Measurements from ENCODE around the gene ZBTB7C. TPM values are rescaled to one million over a fixed set of nuclear protein-coding genes. Genes with fewer than 3 reads are reported as not detected.
A peak's percentile ranks its signal among the peaks of the same experiment; 100 is the strongest.

The ZBTB7C gene
- polyA plus RNA-seq, 2 donors = 20.6 to 24.5 TPM

DNA sequence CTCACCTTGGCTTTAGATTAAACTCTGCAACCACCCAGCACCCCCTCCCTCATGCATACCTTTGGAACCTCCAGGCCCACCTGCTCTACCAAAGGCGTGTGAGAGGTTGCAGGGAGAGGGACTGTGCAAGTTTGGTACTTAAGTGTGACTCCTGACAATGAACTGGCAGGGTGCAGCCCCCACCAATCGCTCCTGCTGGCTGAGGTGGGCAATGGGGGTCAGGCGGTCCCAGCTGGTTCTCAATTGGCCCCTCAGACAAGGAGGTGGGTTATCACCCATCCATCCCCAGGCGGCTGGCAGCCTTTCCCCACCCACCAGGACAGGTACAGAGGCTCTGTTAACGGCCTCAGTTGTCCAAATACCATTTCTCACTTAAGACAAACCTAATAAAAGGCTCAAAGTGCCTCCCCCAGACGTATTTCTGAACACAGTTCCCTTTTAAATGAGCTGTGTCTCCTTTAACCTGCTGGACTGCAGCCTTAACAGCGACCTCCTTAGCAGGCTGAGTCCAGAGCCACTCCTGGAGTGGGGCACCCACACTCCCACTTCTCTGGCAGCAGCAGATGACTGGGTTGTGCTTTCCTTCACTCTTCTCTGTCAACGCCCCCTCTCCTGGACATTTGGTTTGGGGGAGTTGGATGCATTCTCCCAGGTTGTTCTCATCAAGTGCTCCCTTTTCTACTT, 309.6 kb downstream of the ZBTB7C start:
- H3K4me1 ChIP-seq (ENCODE audit: control insufficient read depth in 2 of 2, insufficient read depth in 2 of 2, low read length in 1 of 2) = peaks cover 0 to 2% of the 10 kb centered on the region in 2 donors
- no peak overlapping the region for H3K4me3 ChIP-seq (ENCODE audit: low read depth in 1 of 2, low read length in 2 of 2)
- H3K36me3 ChIP-seq (ENCODE audit: control insufficient read depth in 2 of 2, insufficient read depth in 2 of 2, low read length in 1 of 2) = peaks cover 0 to 7% of the 10 kb centered on the region in 2 donors
- no peaks in the 10 kb centered on the region for H3K27me3 ChIP-seq (ENCODE audit: control insufficient read depth in 1 of 2, insufficient read depth in 2 of 2, low read length in 2 of 2)
- no peak overlapping the region for H3K27ac ChIP-seq (ENCODE audit: low read depth in 2 of 2, low read length in 1 of 2)
- WGBS, 2 donors = 79% methylated on average over 8 of the region's 8 CpGs
- H3K9me3 ChIP-seq (ENCODE audit: control insufficient read depth in 2 of 2, insufficient read depth in 1 of 2, low read depth in 1 of 2, low read length in 1 of 2) = no peaks in the 10 kb centered on the region

DNA sequence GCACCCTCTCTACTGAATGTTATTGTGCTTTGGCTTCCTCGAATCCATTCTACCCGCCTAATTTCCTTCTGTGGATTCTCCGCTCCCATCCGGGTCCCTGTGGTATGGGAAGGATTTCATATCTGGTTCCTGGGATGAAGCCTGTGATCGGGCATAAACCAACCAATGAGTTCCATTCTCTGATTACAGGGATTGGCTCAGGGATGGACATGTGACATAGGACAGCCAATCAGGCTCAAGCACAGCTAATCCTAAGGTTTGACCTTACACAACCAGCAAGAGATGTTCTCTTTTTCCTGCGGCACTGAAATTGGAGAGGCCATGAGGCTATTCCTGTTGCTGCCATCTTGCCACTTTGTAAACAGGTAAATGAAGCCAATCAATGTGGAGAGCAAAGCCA, 310.6 kb downstream of the ZBTB7C start:
- Histone ChIP-seq H3K4me3 (ENCODE audit: low read depth in 1 of 2, low read length in 2 of 2) (no peak overlapping the region), H3K4me1 (ENCODE audit: control insufficient read depth in 2 of 2, insufficient read depth in 2 of 2, low read length in 1 of 2) (peaks cover 0 to 2% of the 10 kb centered on the region in 2 donors), H3K9me3 (ENCODE audit: control insufficient read depth in 2 of 2, insufficient read depth in 1 of 2, low read depth in 1 of 2, low read length in 1 of 2) (no peaks in the 10 kb centered on the region), H3K36me3 (ENCODE audit: control insufficient read depth in 2 of 2, insufficient read depth in 2 of 2, low read length in 1 of 2) (peaks cover 0 to 7% of the 10 kb centered on the region in 2 donors), H3K27me3 (ENCODE audit: control insufficient read depth in 1 of 2, insufficient read depth in 2 of 2, low read length in 2 of 2) (no peaks in the 10 kb centered on the region), H3K27ac (ENCODE audit: low read depth in 2 of 2, low read length in 1 of 2) (peak overlapping the region in 1 of 2 donors; percentile 59)
- 71 to 85% methylated on average over 6 of the region's 6 CpGs for WGBS, 2 donors

DNA sequence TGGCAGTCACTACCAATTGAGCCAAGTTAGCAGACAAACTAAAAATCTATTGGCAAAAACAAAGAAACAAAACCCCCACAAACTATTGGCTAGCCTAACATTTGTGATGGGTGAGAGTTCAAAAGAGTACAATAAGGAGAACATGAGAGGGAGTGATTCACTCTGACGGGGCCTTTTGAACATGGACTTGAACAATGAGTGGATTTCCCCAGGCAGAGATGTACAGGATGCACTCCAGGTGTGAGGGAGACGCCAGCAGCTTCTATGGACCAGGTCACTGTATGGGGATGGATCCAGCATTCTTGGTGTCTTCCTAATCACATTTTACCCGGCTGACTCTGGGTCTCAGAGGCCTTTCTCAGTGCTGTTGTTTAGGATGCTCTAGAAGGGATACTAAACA, 311.2 kb downstream of the ZBTB7C start:
- Histone ChIP-seq H3K4me3 (ENCODE audit: low read depth in 1 of 2, low read length in 2 of 2) (no peak overlapping the region), H3K27me3 (ENCODE audit: control insufficient read depth in 1 of 2, insufficient read depth in 2 of 2, low read length in 2 of 2) (no peaks in the 10 kb centered on the region), H3K4me1 (ENCODE audit: control insufficient read depth in 2 of 2, insufficient read depth in 2 of 2, low read length in 1 of 2) (peaks cover 0 to 2% of the 10 kb centered on the region in 2 donors), H3K9me3 (ENCODE audit: control insufficient read depth in 2 of 2, insufficient read depth in 1 of 2, low read depth in 1 of 2, low read length in 1 of 2) (no peaks in the 10 kb centered on the region), H3K36me3 (ENCODE audit: control insufficient read depth in 2 of 2, insufficient read depth in 2 of 2, low read length in 1 of 2) (peaks cover 0 to 7% of the 10 kb centered on the region in 2 donors), H3K27ac (ENCODE audit: low read depth in 2 of 2, low read length in 1 of 2) (peak overlapping the region in 1 of 2 donors; percentile 59)
- 50 to 55% methylated on average over 3 of the region's 3 CpGs for WGBS, 2 donors

DNA sequence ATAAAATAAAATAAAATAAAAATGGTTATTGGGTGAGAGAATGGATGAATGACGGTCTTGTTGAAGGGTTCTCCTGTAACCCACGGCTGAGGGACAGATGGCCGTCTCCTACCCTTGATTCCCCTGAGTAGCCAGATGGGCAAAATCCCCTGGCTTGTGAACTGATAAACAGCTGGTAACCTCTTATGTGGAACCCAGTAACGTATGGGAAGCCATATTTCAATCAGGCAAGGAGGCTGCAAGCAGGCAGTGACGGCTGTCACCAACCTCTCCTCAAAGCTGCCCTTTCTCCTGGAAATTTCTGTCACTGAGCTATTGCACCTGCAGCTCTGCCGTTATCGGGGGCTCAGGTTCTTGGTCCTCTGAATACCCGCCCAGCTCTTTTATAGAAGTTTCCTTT, 313.5 kb downstream of the ZBTB7C start:
- Histone ChIP-seq H3K4me3 (ENCODE audit: low read depth in 1 of 2, low read length in 2 of 2) (no peak overlapping the region), H3K27me3 (ENCODE audit: control insufficient read depth in 1 of 2, insufficient read depth in 2 of 2, low read length in 2 of 2) (no peaks in the 10 kb centered on the region), H3K36me3 (ENCODE audit: control insufficient read depth in 2 of 2, insufficient read depth in 2 of 2, low read length in 1 of 2) (peaks cover 0 to 7% of the 10 kb centered on the region in 2 donors), H3K4me1 (ENCODE audit: control insufficient read depth in 2 of 2, insufficient read depth in 2 of 2, low read length in 1 of 2) (peaks cover 0 to 2% of the 10 kb centered on the region in 2 donors), H3K9me3 (ENCODE audit: control insufficient read depth in 2 of 2, insufficient read depth in 1 of 2, low read depth in 1 of 2, low read length in 1 of 2) (no peaks in the 10 kb centered on the region), H3K27ac (ENCODE audit: low read depth in 2 of 2, low read length in 1 of 2) (no peak overlapping the region)
- 71 to 76% methylated on average over 8 of the region's 8 CpGs for WGBS, 2 donors

DNA sequence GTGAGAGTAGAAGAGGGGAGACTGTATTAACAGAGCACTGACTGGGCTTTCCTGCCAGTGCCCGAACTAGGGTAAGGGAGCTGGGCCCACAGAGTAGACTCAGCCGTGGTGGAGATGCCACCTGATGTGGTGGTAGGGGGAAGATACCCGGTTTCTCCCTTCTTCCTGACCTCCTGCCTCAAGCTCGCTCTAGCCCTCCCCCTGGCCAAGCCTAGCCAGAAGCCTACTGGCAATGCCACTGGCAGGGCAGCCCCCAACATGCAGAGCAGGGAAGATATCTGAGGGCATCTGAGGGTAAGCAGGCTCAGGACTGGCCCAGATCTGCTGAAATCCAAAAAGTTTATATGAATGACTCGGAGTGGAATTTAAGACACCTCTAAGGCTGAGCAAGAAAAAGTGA, 316.1 kb downstream of the ZBTB7C start:
- Histone ChIP-seq H3K27me3 (ENCODE audit: control insufficient read depth in 1 of 2, insufficient read depth in 2 of 2, low read length in 2 of 2) (no peaks in the 10 kb centered on the region), H3K4me1 (ENCODE audit: control insufficient read depth in 2 of 2, insufficient read depth in 2 of 2, low read length in 1 of 2) (peaks cover 3 to 4% of the 10 kb centered on the region in 2 donors), H3K4me3 (ENCODE audit: low read depth in 1 of 2, low read length in 2 of 2) (no peak overlapping the region), H3K9me3 (ENCODE audit: control insufficient read depth in 2 of 2, insufficient read depth in 1 of 2, low read depth in 1 of 2, low read length in 1 of 2) (peaks cover 0 to 2% of the 10 kb centered on the region in 2 donors), H3K27ac (ENCODE audit: low read depth in 2 of 2, low read length in 1 of 2) (no peak overlapping the region), H3K36me3 (ENCODE audit: control insufficient read depth in 2 of 2, insufficient read depth in 2 of 2, low read length in 1 of 2) (peaks cover 0 to 9% of the 10 kb centered on the region in 2 donors)
- WGBS, 2 donors = 80 to 82% methylated on average over 5 of the region's 5 CpGs

DNA sequence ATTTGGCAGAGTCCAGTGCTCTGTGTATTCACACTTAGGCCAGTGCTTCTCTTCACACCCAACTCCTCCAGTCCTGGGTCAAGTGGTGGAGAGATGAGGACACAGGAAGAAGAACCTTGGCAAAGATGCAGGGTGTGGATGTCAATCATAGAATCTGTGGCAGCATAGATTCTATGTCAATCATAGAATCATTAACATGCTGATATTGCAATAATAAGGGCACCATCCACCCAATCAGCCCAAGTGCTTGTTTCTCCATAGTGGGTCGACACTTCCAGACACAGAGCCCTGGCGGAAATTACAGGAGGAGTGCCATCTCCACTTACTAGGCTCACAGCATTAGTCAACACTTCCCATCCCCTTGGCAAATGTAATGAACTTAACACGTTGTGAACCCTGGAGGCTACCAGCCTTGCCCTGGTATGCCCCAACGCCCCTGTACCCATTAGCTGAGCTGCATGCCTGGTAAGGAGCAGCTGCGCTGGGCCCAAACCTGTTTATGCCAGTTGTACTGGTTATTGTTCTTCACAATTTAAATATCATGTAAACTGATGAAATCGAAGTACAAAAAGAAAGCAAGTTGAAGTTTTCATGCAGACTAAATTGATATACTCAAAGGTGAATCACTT, 317.2 kb downstream of the ZBTB7C start:
- Histone ChIP-seq H3K27me3 (ENCODE audit: control insufficient read depth in 1 of 2, insufficient read depth in 2 of 2, low read length in 2 of 2) (no peaks in the 10 kb centered on the region), H3K4me1 (ENCODE audit: control insufficient read depth in 2 of 2, insufficient read depth in 2 of 2, low read length in 1 of 2) (peaks cover 3 to 4% of the 10 kb centered on the region in 2 donors), H3K36me3 (ENCODE audit: control insufficient read depth in 2 of 2, insufficient read depth in 2 of 2, low read length in 1 of 2) (peaks cover 0 to 10% of the 10 kb centered on the region in 2 donors), H3K9me3 (ENCODE audit: control insufficient read depth in 2 of 2, insufficient read depth in 1 of 2, low read depth in 1 of 2, low read length in 1 of 2) (peaks cover 0 to 2% of the 10 kb centered on the region in 2 donors), H3K27ac (ENCODE audit: low read depth in 2 of 2, low read length in 1 of 2) (peak overlapping the region in 1 of 2 donors; percentile 26), H3K4me3 (ENCODE audit: low read depth in 1 of 2, low read length in 2 of 2) (no peak overlapping the region)
- WGBS, 2 donors = 75 to 77% methylated on average over 6 of the region's 6 CpGs

DNA sequence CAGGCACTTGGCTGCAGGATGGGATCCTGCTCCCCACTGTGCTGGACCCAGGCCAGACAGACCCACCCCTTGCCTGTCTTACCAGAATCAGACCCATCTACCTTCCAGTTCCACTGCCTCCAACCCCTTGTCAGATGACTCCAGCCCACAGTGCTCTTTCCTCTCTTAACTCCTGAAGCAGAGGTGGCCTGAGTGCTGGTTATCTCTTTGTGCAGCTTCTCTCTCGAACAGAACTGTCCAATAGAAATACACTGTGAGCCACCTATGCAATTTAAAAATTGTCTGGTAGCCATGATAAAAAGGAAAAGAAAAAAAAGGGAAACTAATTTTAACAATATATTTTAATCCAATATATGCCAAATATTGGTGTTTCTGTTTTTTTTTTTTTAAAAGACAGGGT, 318.5 kb downstream of the ZBTB7C start:
- peaks cover 0 to 2% of the 10 kb centered on the region in 2 donors for H3K9me3 ChIP-seq (ENCODE audit: control insufficient read depth in 2 of 2, insufficient read depth in 1 of 2, low read depth in 1 of 2, low read length in 1 of 2)
- H3K27me3 ChIP-seq (ENCODE audit: control insufficient read depth in 1 of 2, insufficient read depth in 2 of 2, low read length in 2 of 2) = no peaks in the 10 kb centered on the region
- H3K4me1 ChIP-seq (ENCODE audit: control insufficient read depth in 2 of 2, insufficient read depth in 2 of 2, low read length in 1 of 2) = peaks cover 4% of the 10 kb centered on the region in 2 donors
- WGBS, 2 donors = 88 to 96% methylated on average over 1 of the region's 1 CpG
- peaks cover 0 to 13% of the 10 kb centered on the region in 2 donors for H3K36me3 ChIP-seq (ENCODE audit: control insufficient read depth in 2 of 2, insufficient read depth in 2 of 2, low read length in 1 of 2)
- H3K27ac ChIP-seq (ENCODE audit: low read depth in 2 of 2, low read length in 1 of 2) = no peak overlapping the region
- no peak overlapping the region for H3K4me3 ChIP-seq (ENCODE audit: low read depth in 1 of 2, low read length in 2 of 2)

DNA sequence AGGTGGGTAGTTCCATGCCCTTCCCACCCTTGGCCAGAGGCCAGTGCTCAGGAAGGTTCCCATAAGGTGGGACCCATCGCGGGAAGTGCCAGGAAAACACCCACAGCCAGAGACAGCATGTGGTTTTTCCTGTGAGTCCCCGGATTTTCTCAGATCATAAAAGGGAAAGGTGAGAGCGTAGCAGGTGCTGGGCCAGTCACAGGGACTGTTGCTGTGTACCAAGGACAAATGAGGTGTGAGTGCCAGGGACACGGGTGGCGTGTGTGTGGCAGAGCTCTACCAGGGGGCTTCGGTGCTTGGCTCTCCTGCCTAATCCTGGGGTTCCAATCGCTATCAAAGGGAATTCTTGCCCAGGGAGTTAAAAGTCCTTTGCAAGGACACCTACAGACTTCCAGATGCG, 319.2 kb downstream of the ZBTB7C start:
- H3K4me1 ChIP-seq (ENCODE audit: control insufficient read depth in 2 of 2, insufficient read depth in 2 of 2, low read length in 1 of 2) = peaks cover 4 to 5% of the 10 kb centered on the region in 2 donors
- H3K27me3 ChIP-seq (ENCODE audit: control insufficient read depth in 1 of 2, insufficient read depth in 2 of 2, low read length in 2 of 2) = no peaks in the 10 kb centered on the region
- 77 to 88% methylated on average over 9 of the region's 9 CpGs for WGBS, 2 donors
- peaks cover 0 to 2% of the 10 kb centered on the region in 2 donors for H3K9me3 ChIP-seq (ENCODE audit: control insufficient read depth in 2 of 2, insufficient read depth in 1 of 2, low read depth in 1 of 2, low read length in 1 of 2)
- peaks cover 0 to 13% of the 10 kb centered on the region in 2 donors for H3K36me3 ChIP-seq (ENCODE audit: control insufficient read depth in 2 of 2, insufficient read depth in 2 of 2, low read length in 1 of 2)
- no peak overlapping the region for H3K4me3 ChIP-seq (ENCODE audit: low read depth in 1 of 2, low read length in 2 of 2)
- no peak overlapping the region for H3K27ac ChIP-seq (ENCODE audit: low read depth in 2 of 2, low read length in 1 of 2)

DNA sequence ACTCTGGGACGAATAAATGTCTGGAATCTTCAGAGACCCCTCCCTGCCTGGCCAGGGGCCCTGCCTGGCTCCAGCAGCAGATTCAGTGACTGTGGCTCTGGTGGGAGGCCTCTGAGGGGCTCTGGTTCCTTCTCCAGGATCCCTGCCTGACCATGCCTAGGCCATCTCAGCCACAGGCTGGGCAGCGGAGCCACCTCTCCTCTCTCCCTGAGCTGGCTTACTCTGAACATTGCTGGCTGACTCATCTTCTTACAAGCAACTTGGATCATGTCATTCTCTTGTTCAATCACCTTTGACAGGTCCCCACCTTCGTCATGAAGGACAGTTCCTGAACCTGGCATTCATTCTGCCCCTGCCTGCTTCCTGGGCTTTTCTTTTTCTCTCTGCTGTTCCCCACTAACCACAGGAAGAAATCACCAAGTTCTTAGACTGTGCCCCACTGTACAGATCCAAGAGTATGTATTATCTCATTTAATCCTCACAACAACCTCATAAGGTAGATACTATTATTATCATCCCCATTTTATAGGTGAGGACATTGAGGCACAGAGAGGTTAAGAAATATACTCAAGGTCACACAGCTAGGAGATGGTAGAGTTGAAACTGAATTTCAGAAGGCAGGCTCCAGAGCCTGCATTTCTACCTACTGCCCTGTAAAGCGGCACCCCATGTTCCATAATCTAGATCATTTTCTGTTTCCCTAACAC, 323.2 kb downstream of the ZBTB7C start:
- WGBS, 2 donors = 68 to 73% methylated on average over 4 of the region's 4 CpGs
- H3K36me3 ChIP-seq (ENCODE audit: control insufficient read depth in 2 of 2, insufficient read depth in 2 of 2, low read length in 1 of 2) = peaks cover 4 to 16% of the 10 kb centered on the region in 2 donors
- H3K27ac ChIP-seq (ENCODE audit: low read depth in 2 of 2, low read length in 1 of 2) = peak overlapping the region; percentile 57 to 87
- no peaks in the 10 kb centered on the region for H3K27me3 ChIP-seq (ENCODE audit: control insufficient read depth in 1 of 2, insufficient read depth in 2 of 2, low read length in 2 of 2)
- H3K9me3 ChIP-seq (ENCODE audit: control insufficient read depth in 2 of 2, insufficient read depth in 1 of 2, low read depth in 1 of 2, low read length in 1 of 2) = peaks cover 0 to 2% of the 10 kb centered on the region in 2 donors
- peaks cover 4 to 5% of the 10 kb centered on the region in 2 donors for H3K4me1 ChIP-seq (ENCODE audit: control insufficient read depth in 2 of 2, insufficient read depth in 2 of 2, low read length in 1 of 2)
- no peak overlapping the region for H3K4me3 ChIP-seq (ENCODE audit: low read depth in 1 of 2, low read length in 2 of 2)
